ENCODE measurements around the gene SPATA22. TPM values are rescaled to one million over a fixed set of nuclear protein-coding genes. Genes with fewer than 3 reads are reported as not detected.

Gene SPATA22
- total and polyA plus RNA-seq, 2 donors (not counting 1 experiment from before 2014, with no cell fraction given), result 0.43 to 0.54 TPM

- no peak overlapping the region for H3K27ac ChIP-seq (ENCODE audit: low read length in 2 of 2)
- ATAC-seq (ENCODE audit: low read depth) (no peak), DNase-seq (no peak)
- peaks cover 16% of the 10 kb centered on the region for H3K27me3 Mint-ChIP-seq
- H3K4me2 ChIP-seq (replicated peaks; ENCODE audit: low read depth, low read length, poor library complexity, severe bottlenecking), result no peak overlapping the region
- CTCF ChIA-PET, result no interaction called here
- H3K36me3 ChIP-seq (replicated peaks in 1 of 2; ENCODE audit: control extremely low read depth in 1 of 2, control insufficient read depth in 1 of 2, extremely low read depth in 1 of 2, insufficient read depth in 2 of 2, low read length in 1 of 2), result no peaks in the 10 kb centered on the region
- peaks cover 3% of the 10 kb centered on the region for H3K4me1 Mint-ChIP-seq
- H3K9me3 Mint-ChIP-seq (ENCODE audit: insufficient read depth), result no peaks in the 10 kb centered on the region
- intact Hi-C loops (cut with micrococcal nuclease), result no loop called here
- no peaks in the 10 kb centered on the region for H4K20me1 ChIP-seq (ENCODE audit: control insufficient read depth, insufficient read depth, low read length, poor library complexity, severe bottlenecking)
- no peak overlapping the region for H3K9ac ChIP-seq (ENCODE audit: low read length)
- peaks cover 0 to 4% (median 1%) of the 10 kb centered on the region in 4 experiments for H3K27me3 ChIP-seq (replicated peaks in 1 of 4; ENCODE audit: control extremely low read depth in 1 of 4, control insufficient read depth in 3 of 4, insufficient read depth in 4 of 4, low read length in 3 of 4)
- H3K79me2 ChIP-seq (ENCODE audit: control insufficient read depth, insufficient read depth, low read length), result no peaks in the 10 kb centered on the region
- POLR2A ChIA-PET, result no interaction called here
- no peaks in the 10 kb centered on the region for H3K4me1 ChIP-seq (ENCODE audit: control insufficient read depth in 2 of 2, insufficient read depth in 2 of 2, low read length in 2 of 2)
- no peaks in the 10 kb centered on the region for H3K9me3 ChIP-seq (ENCODE audit: control extremely low read depth in 1 of 3, control insufficient read depth in 2 of 3, insufficient read depth in 1 of 3, low read length in 2 of 3)
- H2AFZ ChIP-seq (ENCODE audit: insufficient read depth, low read depth, low read length, poor library complexity, severe bottlenecking), result no peak overlapping the region
- H3K4me3 Mint-ChIP-seq, result no peak overlapping the region
- no peak overlapping the region for H3K27ac Mint-ChIP-seq
- WGBS (ENCODE audit: insufficient coverage), result no CpG with 5 or more reads among the region's 3 CpGs
- H3K4me3 ChIP-seq (ENCODE audit: control extremely low read depth in 1 of 5, extremely low read depth in 1 of 5, insufficient read depth in 1 of 5, low read depth in 2 of 5, low read length in 4 of 5), result no peak overlapping the region
- TF ChIP-seq EZH2 (IDR thresholded peaks at IDR 0.05; ENCODE audit: borderline replicate concordance, insufficient read depth, low read depth, low read length, poor library complexity, severe bottlenecking) (no peak), CTCF (IDR thresholded peaks at IDR 0.05) (no peak)
Observed at GRCh38 chr17:3479988-3480387, 8.4 kb upstream of the SPATA22 start.

- H3K27me3 ChIP-seq (replicated peaks in 1 of 4; ENCODE audit: control extremely low read depth in 1 of 4, control insufficient read depth in 3 of 4, insufficient read depth in 4 of 4, low read length in 3 of 4), result peaks cover 0 to 4% (median 1%) of the 10 kb centered on the region in 4 experiments
- H3K79me2 ChIP-seq (ENCODE audit: control insufficient read depth, insufficient read depth, low read length), result no peaks in the 10 kb centered on the region
- peak within 1 kb of the TSS; percentile 27 for H3K4me2 ChIP-seq (replicated peaks; ENCODE audit: low read depth, low read length, poor library complexity, severe bottlenecking)
- Mint-ChIP-seq H3K27ac (no peak within 1 kb of the TSS), H3K4me1 (peaks cover 3% of the 10 kb centered on the region), H3K4me3 (peak within 1 kb of the TSS; percentile 51), H3K27me3 (peaks cover 10% of the 10 kb centered on the region), H3K9me3 (ENCODE audit: insufficient read depth) (no peaks in the 10 kb centered on the region)
- H3K4me1 ChIP-seq (ENCODE audit: control insufficient read depth in 2 of 2, insufficient read depth in 2 of 2, low read length in 2 of 2), result no peaks in the 10 kb centered on the region
- H3K36me3 ChIP-seq (replicated peaks in 1 of 2; ENCODE audit: control extremely low read depth in 1 of 2, control insufficient read depth in 1 of 2, extremely low read depth in 1 of 2, insufficient read depth in 2 of 2, low read length in 1 of 2), result no peaks in the 10 kb centered on the region
- no peaks in the 10 kb centered on the region for H4K20me1 ChIP-seq (ENCODE audit: control insufficient read depth, insufficient read depth, low read length, poor library complexity, severe bottlenecking)
- H2AFZ ChIP-seq (ENCODE audit: insufficient read depth, low read depth, low read length, poor library complexity, severe bottlenecking), result peak within 1 kb of the TSS; percentile 21
- H3K4me3 ChIP-seq (ENCODE audit: control extremely low read depth in 1 of 5, extremely low read depth in 1 of 5, insufficient read depth in 1 of 5, low read depth in 2 of 5, low read length in 4 of 5), result peak within 1 kb of the TSS in 2 of 5 experiments; percentile 3 to 37
- DNase-seq (no peak), ATAC-seq (ENCODE audit: low read depth) (no peak)
- H3K27ac ChIP-seq (ENCODE audit: low read length in 2 of 2), result no peak within 1 kb of the TSS
- no peak for TF ChIP-seq EZH2 (IDR thresholded peaks at IDR 0.05; ENCODE audit: borderline replicate concordance, insufficient read depth, low read depth, low read length, poor library complexity, severe bottlenecking)
- no peak for TF ChIP-seq CTCF (IDR thresholded peaks at IDR 0.05)
- H3K9ac ChIP-seq (ENCODE audit: low read length), result peak within 1 kb of the TSS; percentile 41
- ChIA-PET CTCF (no interaction called here), POLR2A (no interaction called here)
- intact Hi-C loops (cut with micrococcal nuclease), result no loop called here
- WGBS (ENCODE audit: insufficient coverage), result no CpG with 5 or more reads among the region's 7 CpGs
- peaks cover 0 to 3% (median 0%) of the 10 kb centered on the region in 3 donors for H3K9me3 ChIP-seq (ENCODE audit: control extremely low read depth in 1 of 3, control insufficient read depth in 2 of 3, insufficient read depth in 1 of 3, low read length in 2 of 3)
Observed at GRCh38 chr17:3475812-3476610, 4.4 kb upstream of the SPATA22 start, which contains the start of gene ASPA. Gene ASPA (plus strand): TSS chr17:3475997. CDS start chr17:3476160, 163 bp downstream.

Data from B cell (primary cell).